Stimulated activated CD8-positive, alpha-beta memory T cell treated with anti-CD3 and anti-CD28 coated beads, Interleukin-4, amount 100 ng/mL, for 24 hours (primary cell): ENCODE measurements around the gene KRTCAP2.

ENCODE experiments used
- DNase-seq: peaks from one replicate; pipeline ENCODE4 v3.0.0-alpha.2; 2020; ENCODE audit warnings: low read depth

Gene KRTCAP2

GRCh38 chr1:155183775-155184221 is 10.7 kb upstream of the KRTCAP2 start:
- DNase-seq = no peak

- no peak for DNase-seq
These were observed 9.0 kb upstream of the KRTCAP2 start for GRCh38 chr1:155182052-155182550.

- DNase-seq = no peak
These were observed 8.4 kb upstream of the KRTCAP2 start for GRCh38 chr1:155181371-155182051.

GRCh38 chr1:155179112-155180031 is 6.3 kb upstream of the KRTCAP2 start:
- no peak for DNase-seq

- no peak for DNase-seq
These were observed 5.5 kb upstream of the KRTCAP2 start for GRCh38 chr1:155178441-155179111.

- no peak for DNase-seq
These were observed 4.8 kb upstream of the KRTCAP2 start for GRCh38 chr1:155177918-155178281.

- no peak for DNase-seq
These were observed 4.3 kb upstream of the KRTCAP2 start for GRCh38 chr1:155177192-155177917.

GRCh38 chr1:155176544-155177071 is 3.5 kb upstream of the KRTCAP2 start:
- peak; percentile 75 for DNase-seq

- DNase-seq = no peak
These were observed 2.8 kb upstream of the KRTCAP2 start for GRCh38 chr1:155175927-155176371.

- no peak for DNase-seq
These were observed 2.3 kb upstream of the KRTCAP2 start for GRCh38 chr1:155175281-155175926.

- no peak for DNase-seq
These were observed 1.5 kb upstream of the KRTCAP2 start for GRCh38 chr1:155174324-155175280.

GRCh38 chr1:155173478-155174323 is 597 bp upstream of the KRTCAP2 start, which contains the start of gene TRIM46:
TRIM46 (plus strand) TSS chr1:155173849; CDS start chr1:155173967, 118 bp downstream.
- DNase-seq = peak; percentile 58

GRCh38 chr1:155171836-155172731 is 1.0 kb downstream of the KRTCAP2 start:
- DNase-seq = no peak

GRCh38 chr1:155170806-155171205 is 2.3 kb downstream of the KRTCAP2 start:
- no peak for DNase-seq

- no peak for DNase-seq
These were observed 2.9 kb downstream of the KRTCAP2 start for GRCh38 chr1:155170101-155170785.

- DNase-seq = no peak
These were observed 3.6 kb downstream of the KRTCAP2 start for GRCh38 chr1:155169541-155169940.
